ENCODE data around the gene PRSS22.

The PRSS22 gene

GRCh38 chr16:2894231-2894630 lies 36.3 kb upstream of the PRSS22 start:
- H3K9me3 ChIP-seq (ENCODE audit: insufficient read depth, low read length) = no peaks in the 10 kb centered on the region
- H3K9me2 ChIP-seq (replicated peaks; ENCODE audit: insufficient read depth, low read length) = no peaks in the 10 kb centered on the region
- no peaks in the 10 kb centered on the region for H4K20me1 ChIP-seq (ENCODE audit: low read depth, low read length)
- no peaks in the 10 kb centered on the region for H3F3A ChIP-seq (ENCODE audit: insufficient read depth)
- no peak overlapping the region for H3K27ac ChIP-seq (ENCODE audit: low read depth, low read length)
- H3K36me3 ChIP-seq (ENCODE audit: low read length) = no peaks in the 10 kb centered on the region
- H2AFZ ChIP-seq (ENCODE audit: low read depth, low read length, severe bottlenecking) = no peak overlapping the region
- H3K79me2 ChIP-seq (ENCODE audit: insufficient read depth, low read length) = no peaks in the 10 kb centered on the region
- no peaks in the 10 kb centered on the region for H3K27me3 ChIP-seq (ENCODE audit: low read length)
- no peak for TF ChIP-seq EZH2phosphoT487 (conservative IDR thresholded peaks at IDR 0.05; ENCODE audit: low read length)
- no peak for TF ChIP-seq CTCF (IDR thresholded peaks at IDR 0.05; ENCODE audit: insufficient read depth, low read length, poor library complexity, severe bottlenecking)
- H3K9ac ChIP-seq (ENCODE audit: low read length) = no peak overlapping the region
- H3K4me3 ChIP-seq (ENCODE audit: insufficient read depth, low read length, poor library complexity, severe bottlenecking) = no peak overlapping the region
- H3K4me2 ChIP-seq (ENCODE audit: low read depth, low read length, poor library complexity, severe bottlenecking) = no peak overlapping the region

GRCh38 chr16:2884041-2884451 lies 26.1 kb upstream of the PRSS22 start:
- no peaks in the 10 kb centered on the region for H3K36me3 ChIP-seq (ENCODE audit: low read length)
- no peak for TF ChIP-seq CTCF (IDR thresholded peaks at IDR 0.05; ENCODE audit: insufficient read depth, low read length, poor library complexity, severe bottlenecking)
- no peaks in the 10 kb centered on the region for H4K20me1 ChIP-seq (ENCODE audit: low read depth, low read length)
- H3F3A ChIP-seq (ENCODE audit: insufficient read depth) = no peaks in the 10 kb centered on the region
- H3K27ac ChIP-seq (ENCODE audit: low read depth, low read length) = no peak overlapping the region
- H3K9me3 ChIP-seq (ENCODE audit: insufficient read depth, low read length) = peaks cover 10% of the 10 kb centered on the region
- H3K9me2 ChIP-seq (replicated peaks; ENCODE audit: insufficient read depth, low read length) = no peaks in the 10 kb centered on the region
- peak overlapping the region; percentile 89 for H3K9ac ChIP-seq (ENCODE audit: low read length)
- H2AFZ ChIP-seq (ENCODE audit: low read depth, low read length, severe bottlenecking) = no peak overlapping the region
- H3K4me2 ChIP-seq (ENCODE audit: low read depth, low read length, poor library complexity, severe bottlenecking) = peak overlapping the region; percentile 82
- H3K79me2 ChIP-seq (ENCODE audit: insufficient read depth, low read length) = peaks cover 4% of the 10 kb centered on the region; the same call in 1 of the 2 replicates
- H3K27me3 ChIP-seq (ENCODE audit: low read length) = no peaks in the 10 kb centered on the region
- peak overlapping the region; percentile 94 for H3K4me3 ChIP-seq (ENCODE audit: insufficient read depth, low read length, poor library complexity, severe bottlenecking)

GRCh38 chr16:2883458-2883908 lies 25.5 kb upstream of the PRSS22 start:
- no peaks in the 10 kb centered on the region for H3K9me2 ChIP-seq (replicated peaks; ENCODE audit: insufficient read depth, low read length)
- H3K9me3 ChIP-seq (ENCODE audit: insufficient read depth, low read length) = peaks cover 10% of the 10 kb centered on the region
- peaks cover 4% of the 10 kb centered on the region; the same call in 1 of the 2 replicates for H3K79me2 ChIP-seq (ENCODE audit: insufficient read depth, low read length)
- peak overlapping the region; percentile 85 for H2AFZ ChIP-seq (ENCODE audit: low read depth, low read length, severe bottlenecking)
- peak overlapping the region; percentile 82 for H3K4me2 ChIP-seq (ENCODE audit: low read depth, low read length, poor library complexity, severe bottlenecking)
- TF ChIP-seq CTCF (IDR thresholded peaks at IDR 0.05; ENCODE audit: insufficient read depth, low read length, poor library complexity, severe bottlenecking) = no peak
- TF ChIP-seq EZH2phosphoT487 (conservative IDR thresholded peaks at IDR 0.05; ENCODE audit: low read length) = no peak
- H4K20me1 ChIP-seq (ENCODE audit: low read depth, low read length) = no peaks in the 10 kb centered on the region
- H3K27me3 ChIP-seq (ENCODE audit: low read length) = no peaks in the 10 kb centered on the region
- H3K27ac ChIP-seq (ENCODE audit: low read depth, low read length) = no peak overlapping the region
- H3F3A ChIP-seq (ENCODE audit: insufficient read depth) = no peaks in the 10 kb centered on the region
- H3K4me3 ChIP-seq (ENCODE audit: insufficient read depth, low read length, poor library complexity, severe bottlenecking) = peak overlapping the region; percentile 94
- H3K36me3 ChIP-seq (ENCODE audit: low read length) = no peaks in the 10 kb centered on the region
- H3K9ac ChIP-seq (ENCODE audit: low read length) = peak overlapping the region; percentile 89

Data from SU-DHL-6 (cell line).